HG03196 (cell line): ENCODE measurements around the gene PCARE.
"Not testable (repeated sequence)": the region's sequence is repeated elsewhere in the genome, so short reads cannot be mapped to it uniquely, and the experiment has no call there.

Experiments
- ATAC-seq: cut with Tn5 transposase; IDR thresholded peaks from one replicate; pipeline ENCODE4 v1.9.1; 2021; ENCODE audit not compliant: unreplicated experiment

Gene PCARE

DNA sequence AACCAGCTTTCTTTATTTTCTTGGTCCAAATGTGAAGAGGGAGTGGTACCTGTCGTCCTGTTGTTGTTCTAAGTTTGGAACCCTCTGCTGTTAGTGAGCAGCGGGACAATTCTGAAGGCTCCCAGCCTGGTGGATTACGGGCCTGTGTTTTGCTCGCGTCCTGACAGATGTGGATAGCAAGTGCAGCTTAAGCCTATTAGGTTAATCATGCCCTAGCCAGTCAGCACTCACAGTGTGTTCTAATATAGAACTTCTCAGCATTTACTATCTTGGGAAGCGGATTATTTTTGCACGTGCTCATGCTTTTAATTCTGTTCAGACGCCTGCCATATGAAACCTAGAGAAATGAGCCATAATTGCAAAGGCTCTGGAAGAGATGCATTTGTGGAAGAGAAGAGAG, at the start of gene PCARE:
PCARE (minus strand) TSS at position 113 of the 400 bp plus-strand sequence. CDS start 262 bp downstream, outside the sequence.
- ATAC-seq, result no peak

DNA sequence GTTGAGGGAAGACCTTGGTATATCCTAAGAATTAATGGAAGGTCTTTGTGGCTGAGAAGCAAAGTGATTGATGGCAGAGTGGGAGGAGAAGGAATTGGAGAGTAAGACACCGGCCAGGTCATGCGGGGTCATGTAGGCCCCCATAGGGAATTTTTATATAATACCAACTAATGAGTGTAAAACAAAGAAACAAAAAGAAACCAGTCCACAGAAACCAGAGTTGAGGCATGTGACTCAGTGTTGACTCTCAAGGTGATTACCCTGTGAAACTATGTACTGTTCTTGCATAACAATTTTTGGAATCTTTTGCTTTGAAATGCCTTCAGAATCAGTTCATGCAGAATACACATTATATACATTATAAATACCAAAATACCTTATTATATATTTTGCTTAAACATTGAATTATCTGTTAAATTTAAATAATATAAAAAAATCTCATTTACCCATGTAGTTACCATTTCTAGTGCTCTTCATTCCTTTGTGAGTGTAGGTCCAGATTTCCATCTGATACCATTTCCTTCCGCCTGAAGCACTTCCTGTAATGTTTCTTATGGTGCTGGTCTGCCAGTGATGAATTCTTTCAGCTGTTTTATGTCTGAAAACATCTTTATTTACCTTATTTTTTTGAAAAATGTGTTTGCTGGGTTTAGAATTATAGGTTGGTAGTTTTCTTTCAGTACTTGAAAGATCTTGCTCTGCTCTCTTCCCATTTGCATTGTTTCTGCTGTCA, 49.5 kb upstream of the PCARE start:
- ATAC-seq, result no peak

DNA sequence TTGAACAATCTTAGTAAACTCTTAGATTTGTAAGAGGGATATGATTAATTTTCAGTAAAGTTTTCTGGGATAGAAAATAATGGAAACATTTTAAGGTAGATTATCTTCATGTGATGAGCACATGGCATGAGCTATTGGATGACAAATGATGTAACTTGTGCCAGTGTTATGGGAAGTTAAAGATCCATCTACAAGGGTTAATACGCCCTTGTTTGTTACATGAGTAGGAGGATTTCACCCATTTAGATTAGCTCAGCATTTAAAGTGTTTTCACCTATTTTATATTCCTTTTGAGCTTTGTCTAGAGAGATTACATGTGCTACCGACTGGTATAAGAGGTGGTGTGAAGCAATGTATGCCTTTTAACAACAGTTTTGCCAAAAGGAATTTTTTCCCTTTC, 46.5 kb upstream of the PCARE start:
- ATAC-seq, result no peak

DNA sequence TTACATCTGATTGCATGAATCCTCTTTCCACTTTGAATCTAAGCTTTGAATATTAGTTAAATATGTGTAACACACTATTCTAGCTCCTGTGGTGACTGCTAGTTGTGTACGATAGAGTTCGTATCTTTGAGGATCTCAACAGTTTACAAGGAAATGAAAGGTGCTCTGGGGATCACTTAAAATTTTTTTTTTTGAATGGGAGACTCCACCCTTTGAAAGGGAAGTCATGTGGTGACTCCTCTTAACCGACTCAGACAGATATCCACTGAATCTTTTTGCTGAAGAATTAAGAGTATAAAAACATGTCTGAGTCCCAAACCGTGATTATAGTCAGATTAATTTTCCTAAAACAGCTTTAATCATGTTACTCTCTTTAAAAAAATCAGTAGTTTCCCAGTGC, 44.9 kb upstream of the PCARE start:
- no peak for ATAC-seq

DNA sequence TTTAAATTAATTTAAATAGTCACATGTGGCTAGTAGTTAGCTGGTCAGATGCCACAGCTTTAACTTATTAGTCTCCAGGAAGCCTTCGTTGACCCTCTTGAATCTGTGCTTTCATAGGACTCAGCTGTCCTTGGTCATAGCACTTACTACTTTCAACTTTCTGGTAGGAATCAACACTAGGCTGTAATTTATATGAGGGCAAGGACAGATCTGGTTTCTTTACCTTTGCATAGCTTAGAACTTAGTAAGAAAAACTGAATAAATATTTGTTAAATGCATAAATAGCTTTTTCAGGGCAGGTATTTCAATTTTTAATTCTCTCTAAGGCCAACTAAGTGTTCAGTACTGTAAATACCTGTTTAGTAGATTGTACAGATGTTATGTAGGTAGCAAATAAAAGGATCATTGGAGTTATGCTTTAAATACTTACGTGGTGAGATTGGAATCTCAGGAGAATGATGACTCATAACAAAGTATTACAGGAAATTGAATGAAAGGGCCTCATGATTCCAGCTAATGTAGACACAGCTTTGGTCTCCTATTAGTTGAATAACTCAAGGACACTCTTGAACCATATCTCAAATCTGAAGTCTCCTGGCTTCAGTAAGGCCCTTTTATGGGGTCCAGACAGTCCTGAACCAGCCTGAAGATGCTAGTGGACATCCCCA, 43.4 kb upstream of the PCARE start:
- no peak for ATAC-seq

DNA sequence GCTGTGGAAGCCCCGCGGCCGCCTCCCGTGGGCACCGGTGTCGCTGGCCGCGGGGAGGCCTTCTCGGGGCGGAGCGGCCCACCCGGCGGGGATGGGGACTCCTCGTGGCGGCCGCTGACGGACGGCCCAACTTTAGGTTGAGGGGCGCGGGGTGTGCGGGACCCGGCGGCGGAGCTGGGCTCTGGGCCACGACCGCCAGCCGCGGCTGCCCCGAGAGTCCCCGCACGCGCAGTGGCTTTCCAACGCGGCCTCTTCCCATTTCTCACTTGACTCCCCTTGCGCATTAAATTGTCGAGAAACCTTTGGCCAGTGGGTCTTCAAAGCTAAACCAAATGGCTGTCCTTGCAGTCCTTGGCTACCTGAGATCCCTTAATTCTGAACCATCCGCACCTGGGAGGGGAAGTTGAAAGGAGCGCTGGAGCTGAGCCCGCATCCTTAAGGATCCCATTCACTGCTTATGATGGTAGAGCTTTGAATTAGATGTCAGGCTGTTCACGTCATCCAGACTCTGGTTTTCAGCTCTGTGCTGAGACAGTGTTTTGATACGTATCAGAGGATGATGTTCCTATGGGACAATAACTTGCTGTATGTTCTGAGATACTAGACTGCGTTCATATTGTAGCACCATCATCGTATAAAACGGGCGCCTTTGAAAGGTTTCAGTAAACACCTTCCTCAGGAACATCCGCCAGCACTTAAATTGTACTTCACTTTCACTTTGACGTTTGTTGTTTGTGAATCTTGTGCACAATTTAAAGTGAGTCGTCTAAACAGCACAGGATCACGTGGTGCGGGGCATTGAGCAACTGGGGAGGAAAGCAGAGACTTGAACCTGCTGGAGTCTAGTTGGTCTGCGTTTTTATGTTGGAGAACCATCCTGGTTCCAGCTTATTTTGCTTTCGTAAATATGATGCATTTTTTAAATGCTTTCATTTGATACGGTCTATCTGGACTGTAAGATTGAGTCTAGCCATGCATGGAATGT, 41.8 kb upstream of the PCARE start:
- ATAC-seq, result peak; percentile 50

DNA sequence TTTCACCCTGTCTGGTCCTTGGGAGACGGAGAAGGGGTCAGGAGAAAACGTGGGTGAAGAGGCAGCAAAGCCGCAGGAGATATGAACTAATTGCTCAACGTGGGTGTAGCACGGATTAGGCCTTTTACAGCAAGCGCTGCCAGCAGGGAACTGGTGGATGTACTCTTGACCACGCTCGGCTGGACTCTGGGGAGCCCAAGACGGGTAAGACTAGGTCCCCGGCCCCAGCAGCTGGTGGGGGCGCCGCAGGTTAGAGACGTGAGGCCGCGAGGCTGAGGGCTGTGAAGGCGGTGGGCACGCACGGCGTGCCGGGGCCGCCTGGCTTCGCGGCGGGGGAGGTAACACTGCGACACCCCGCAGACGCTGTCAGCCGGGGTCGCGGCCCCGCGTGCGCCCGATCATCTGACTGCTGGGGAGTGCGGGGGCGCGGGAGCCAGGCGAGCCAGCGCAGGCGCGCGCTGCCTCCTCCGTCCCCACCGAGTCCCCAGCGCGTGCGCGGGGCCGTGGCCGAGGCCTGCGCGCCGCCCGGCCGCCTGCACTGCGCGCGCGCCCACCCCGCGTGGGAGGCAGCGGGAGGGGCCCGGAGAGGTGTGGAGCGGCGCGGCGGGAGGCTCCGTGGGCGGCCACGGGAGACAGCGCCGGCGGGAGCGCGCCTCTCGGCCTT, 40.8 kb upstream of the PCARE start, which contains the start of gene CLIP4:
CLIP4 (plus strand) TSS at position 470 of the 664 bp plus-strand sequence. CDS start 5,974 bp downstream, outside the sequence.
- ATAC-seq, result no peak

DNA sequence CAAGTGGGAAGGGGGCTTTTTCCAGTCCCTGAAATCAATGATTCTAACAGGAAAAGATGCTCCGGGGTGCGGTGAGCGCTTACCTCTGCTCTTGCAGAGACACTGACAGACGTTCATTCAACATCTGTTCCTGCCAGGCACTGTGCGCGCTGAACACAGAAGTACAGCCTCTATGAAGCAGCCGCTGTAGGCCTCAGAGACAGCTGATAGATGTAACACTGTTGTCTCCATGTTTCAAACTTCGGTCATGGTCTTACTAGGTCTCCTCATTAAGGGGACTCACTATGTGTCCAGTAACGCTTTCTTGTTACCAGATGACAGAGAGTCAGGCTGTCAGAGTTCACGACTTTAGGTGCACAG, 40.2 kb upstream of the PCARE start:
- no peak for ATAC-seq

DNA sequence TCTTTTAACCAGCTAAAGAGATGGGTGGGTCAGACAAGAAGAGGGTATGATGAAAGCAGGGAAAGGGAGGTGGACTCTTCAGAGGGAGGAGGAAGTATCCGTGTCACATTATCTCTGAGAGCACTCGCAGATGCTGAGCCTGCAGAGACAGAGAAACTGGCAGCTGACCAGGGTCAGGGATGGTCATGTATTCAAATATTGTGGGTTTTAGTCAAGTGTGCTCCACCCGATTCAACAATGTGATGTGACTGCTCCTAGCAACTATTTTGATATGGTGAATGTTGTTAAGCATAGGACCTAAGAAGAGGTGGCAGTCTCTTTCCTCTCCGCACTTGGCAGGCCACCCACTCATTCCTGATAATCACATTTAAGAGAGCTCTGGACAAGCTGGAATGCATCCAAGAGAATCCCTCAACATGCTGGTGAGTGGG, 39.6 kb upstream of the PCARE start:
- no peak for ATAC-seq

DNA sequence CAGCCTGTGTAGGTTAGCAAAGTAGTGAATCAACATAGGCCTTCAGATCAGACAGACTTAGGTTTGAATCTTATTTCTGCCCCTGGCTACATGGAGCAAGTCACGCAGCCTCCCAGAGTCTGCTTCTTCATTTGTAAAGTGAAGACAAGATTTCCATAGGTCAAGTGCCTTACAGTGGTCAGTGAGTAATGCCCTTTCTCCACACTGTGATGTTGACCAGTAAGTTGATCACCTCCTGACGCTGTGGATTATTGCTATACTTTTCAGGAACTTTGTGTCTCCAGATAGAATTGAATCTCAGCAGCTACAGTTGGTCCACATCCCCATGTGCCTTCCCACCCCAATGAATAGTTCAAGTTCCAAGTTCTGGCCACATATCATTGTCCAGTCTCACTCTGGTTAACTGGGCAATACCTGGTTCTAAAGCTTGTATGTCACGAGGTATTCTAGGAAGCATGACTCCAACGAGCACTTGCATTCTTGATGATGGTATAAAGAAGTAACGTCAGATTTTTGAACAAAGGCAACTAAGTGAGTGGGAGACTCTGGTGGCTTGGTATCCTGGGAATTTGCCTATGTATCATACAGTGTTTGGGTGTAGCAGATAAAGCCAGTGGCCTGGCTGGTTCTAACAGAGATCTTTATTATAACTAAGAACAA, 38.8 kb upstream of the PCARE start:
- no peak for ATAC-seq

DNA sequence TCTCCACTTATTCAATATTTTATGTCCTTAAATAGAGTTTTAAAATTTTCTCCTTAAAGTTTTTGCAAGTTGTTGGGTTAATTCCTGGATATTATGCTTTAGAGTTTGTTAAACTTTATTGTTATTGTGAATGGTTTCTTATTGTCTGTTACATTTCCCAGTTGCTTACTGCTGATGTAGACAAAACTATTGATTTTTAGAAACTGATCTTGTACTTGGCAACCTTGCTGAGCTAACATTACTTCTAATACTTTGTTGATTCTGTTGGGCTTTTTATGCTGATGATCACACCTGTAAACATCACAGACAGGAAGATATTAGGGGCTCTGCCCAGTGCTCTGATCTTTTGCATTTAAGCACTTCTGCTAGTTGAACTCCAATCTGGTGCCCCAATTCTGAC, 38.1 kb upstream of the PCARE start:
- no peak for ATAC-seq

DNA sequence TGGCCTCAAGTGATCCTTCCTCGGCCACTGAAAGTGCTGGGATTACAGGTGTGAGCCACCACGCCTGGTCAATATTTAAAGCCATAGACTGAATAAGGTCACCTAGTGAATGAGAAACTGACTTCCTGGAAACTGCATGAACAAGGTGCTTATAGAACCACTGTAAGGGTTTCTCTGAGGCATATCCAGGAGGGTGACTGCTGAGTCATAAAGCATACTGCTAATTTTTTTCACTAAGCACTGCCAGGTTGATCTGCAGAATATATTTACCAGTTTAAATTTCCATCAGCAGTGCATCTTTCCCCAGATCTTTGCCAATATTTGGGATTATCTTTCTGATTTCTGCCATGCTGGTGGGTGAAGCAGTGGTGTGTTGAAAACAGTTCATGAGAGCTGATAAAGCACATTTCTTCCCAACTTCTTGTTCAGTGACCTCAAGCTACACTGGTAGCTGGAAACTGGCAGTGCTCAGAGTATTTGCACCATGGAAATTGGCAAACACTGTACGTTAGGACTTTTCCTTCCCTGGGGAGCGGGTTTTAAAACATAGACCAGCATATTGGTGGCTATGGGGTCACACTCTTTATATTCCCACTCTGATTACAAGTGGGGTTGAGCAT, 36.7 kb upstream of the PCARE start:
- ATAC-seq, result peak; percentile 40

DNA sequence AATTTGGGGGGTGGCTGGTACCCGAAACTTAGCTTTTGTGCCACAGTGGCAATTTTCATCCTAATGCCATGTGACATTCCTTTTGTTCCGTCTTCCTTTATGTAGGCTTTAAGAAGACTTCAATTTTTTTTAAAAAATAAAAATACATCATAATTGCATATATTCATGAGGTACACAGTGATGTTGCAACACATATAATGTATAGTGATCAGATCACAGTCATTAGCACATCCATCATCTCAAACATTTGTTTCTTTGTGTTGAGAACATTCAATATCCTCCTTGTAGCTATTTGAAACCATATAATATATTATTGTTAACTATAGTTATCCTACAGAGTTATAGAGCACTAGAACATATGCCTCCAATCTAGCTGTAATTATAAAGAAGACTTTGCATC, 34.9 kb upstream of the PCARE start:
- no peak for ATAC-seq

DNA sequence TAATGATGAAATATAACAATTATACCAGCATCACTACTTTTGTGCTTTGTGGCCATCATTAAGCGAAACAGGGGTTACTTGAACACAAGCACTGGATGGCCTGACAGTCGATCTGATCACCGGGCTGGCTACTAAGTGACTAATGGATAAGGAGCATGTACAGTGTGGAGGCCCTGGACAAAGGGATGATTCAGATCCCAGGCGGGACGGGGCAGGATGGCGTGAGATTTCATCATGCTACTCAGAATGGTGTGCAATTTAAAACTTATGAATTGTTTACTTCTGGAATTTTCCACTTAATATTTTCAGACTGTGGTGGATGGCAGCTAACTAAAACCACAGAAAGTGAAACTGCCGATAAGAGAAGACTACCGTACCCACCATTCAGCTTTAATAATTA, 33.9 kb upstream of the PCARE start:
- no peak for ATAC-seq

DNA sequence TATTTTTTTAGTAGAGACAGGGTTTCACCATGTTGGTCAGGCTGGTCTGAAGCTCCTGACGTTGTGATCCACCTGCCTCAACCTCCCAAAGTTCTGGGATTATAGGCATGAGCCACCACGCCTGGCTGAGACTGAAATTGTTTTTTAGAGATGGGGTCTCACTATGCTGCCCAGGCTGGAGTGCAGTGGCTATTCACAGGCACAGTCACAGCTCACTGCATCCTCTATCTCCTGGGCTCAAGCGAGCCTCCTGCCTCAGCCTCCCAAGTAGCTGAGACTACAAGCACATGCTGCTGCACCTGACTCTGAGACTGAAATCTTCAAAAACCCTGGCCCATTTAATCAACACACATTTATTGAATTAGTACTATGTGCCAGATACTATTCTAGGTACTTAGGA, 33.2 kb upstream of the PCARE start:
- ATAC-seq, result not testable (repeated sequence)

DNA sequence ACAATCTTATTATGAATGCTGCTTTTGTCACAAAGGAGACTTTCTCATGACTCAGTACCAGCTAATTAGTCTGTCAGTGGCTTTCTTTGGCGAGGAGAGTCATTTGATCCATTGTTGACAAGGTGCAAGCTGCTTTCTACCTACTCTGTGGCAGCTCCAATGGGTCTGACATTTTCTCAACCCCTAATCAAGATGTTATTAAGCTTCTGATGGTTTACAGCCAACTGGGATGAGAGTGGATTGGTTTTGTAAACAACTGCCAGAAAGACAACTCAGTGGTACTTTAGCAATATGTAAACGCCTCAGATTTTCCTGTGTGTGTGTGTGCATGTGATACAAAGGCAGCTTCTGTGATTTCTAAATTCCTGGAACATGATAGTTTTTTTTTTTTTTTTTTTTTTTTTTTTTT, 32.7 kb upstream of the PCARE start:
- ATAC-seq, result no peak

DNA sequence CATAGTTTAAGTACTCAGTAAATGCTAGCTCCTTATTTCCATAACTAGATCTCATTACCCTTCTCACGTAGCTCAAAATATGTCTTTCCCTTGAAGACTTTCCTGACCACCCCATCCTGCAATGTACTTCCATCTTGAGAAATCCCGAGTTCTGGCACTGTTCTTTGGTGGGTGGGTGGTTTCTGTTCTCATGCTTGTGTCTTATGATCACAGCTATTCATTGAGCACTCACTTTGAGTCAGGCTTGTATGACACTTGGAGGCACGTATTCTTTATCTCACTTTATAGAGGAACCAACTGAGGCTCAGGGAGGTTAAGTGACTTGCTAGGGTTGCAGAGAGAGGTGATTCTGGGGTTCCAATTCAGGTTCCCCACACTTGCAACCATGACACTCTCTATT, 31.9 kb upstream of the PCARE start:
- no peak for ATAC-seq

DNA sequence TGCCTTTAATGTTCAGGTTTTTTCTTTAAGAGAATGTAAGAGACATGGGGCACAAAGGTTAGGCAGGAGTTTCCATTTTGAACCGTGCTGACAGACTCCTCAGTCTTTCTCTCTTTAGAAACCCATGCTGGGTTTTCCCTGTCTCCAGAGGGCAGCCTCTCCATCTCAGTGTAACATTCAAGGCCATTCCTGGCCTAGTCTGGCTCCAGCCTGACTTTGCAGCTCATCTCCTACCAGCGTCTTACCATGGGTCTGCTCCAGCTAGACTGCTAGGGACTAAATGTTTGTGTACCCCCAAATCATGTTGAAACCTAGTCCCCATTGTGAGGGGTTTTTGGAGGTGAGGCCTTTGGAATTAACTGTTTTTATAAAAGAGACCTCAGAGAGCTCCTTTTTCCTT, 31.1 kb upstream of the PCARE start:
- no peak for ATAC-seq

DNA sequence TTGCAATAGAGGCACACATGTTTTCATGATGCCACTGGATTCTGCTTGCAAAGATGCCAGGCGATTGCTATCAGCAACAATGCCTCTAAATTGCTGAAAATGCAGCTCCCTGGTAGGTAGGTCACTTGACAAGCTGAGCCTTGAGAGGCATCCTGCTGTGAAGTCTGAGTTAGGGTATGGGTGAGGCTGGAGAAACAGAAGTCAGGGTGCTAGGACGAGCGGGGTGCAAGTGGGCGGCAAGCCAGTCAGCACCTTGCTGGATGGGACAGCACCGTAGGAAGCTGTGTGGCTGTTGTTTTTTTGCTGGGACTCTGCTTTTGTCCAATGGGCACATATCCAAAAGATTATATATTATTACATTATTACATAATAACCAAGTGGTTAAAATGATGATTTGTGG, 30.4 kb upstream of the PCARE start:
- ATAC-seq, result no peak

DNA sequence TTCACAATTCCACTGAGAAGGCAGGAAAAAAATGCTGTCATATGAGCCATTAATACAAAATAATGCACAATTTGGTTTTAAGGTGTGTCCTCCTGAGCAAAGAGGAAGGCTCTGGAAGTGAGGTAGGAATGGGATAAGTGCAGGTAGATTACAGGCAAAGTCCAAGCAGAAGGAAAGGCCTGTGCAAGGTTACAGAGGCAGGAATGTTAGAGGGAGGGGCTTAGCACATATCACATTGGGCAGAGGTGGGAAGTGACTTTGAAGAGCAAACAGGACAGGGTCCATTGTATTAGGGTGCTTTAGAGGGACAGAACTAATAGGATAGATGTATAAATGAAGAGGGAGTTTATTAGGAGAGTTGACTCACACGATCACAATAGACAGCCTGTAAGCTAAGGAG, 26.2 kb upstream of the PCARE start:
- ATAC-seq, result no peak
